Lower lobe of right lung (tissue), 2 donors: ENCODE data around the gene TREML2. TPM values are rescaled to one million over a fixed set of nuclear protein-coding genes. Genes with fewer than 3 reads are reported as not detected.

Experiments used
- ATAC-seq, 2 donors: fragments of 200-7000 bp; cut with Tn5 transposase; one replicate each; pipeline ENCODE4 v1.9.1; 2020 to 2022; ENCODE audit warnings: mild to moderate bottlenecking in 2 of 2, moderate library complexity in 2 of 2
- DNase-seq: peaks from one replicate; pipeline ENCODE4 v3.0.0-alpha.2; 2020
- H3K27ac ChIP-seq: fragments of 200-600 bp; one replicate; pipeline ENCODE4 v1.8.0; 2022
- H3K27me3 ChIP-seq: fragments of 200-600 bp; one replicate; pipeline ENCODE4 v1.8.0; 2022; ENCODE audit warnings: low read depth
- H3K36me3 ChIP-seq: fragments of 200-600 bp; one replicate; pipeline ENCODE4 v1.8.0; 2022; ENCODE audit warnings: mild to moderate bottlenecking
- H3K4me1 ChIP-seq: fragments of 200-600 bp; one replicate; pipeline ENCODE4 v1.8.0; 2022
- H3K4me3 ChIP-seq: fragments of 200-600 bp; one replicate; pipeline ENCODE4 v1.8.0; 2022; ENCODE audit warnings: mild to moderate bottlenecking
- H3K9me3 ChIP-seq: fragments of 200-600 bp; one replicate; pipeline ENCODE4 v1.8.0; 2022
- intact Hi-C: fragments of 100-400 bp; cut with DNase I; formaldehyde crosslinking; loops from one replicate; pipeline ENCODE4 v1.11.0; 2022
- total RNA-seq: library from RNA; stranded (reverse); fragmentation: NEBNext Ultra II Directional; extraction: Animal tissue kit (Norgen Biotek cat#: 25700); gene quantifications from one replicate; pipeline ENCODE4 v1.2.1, GENCODE V29; 2021
- TF ChIP-seq, protein P1 (sequence below): fragments of 200-600 bp; IDR thresholded peaks from one replicate; pipeline ENCODE4 v1.8.0; 2022; ENCODE audit warnings: antibody characterized with exemption, mild to moderate bottlenecking
- donor health status: DM: no; HTN: yes; CAD: no; lungs with severe emphysema.

TREML2 gene
- total RNA-seq, 1 donor from 2014 or later: 1.4 TPM

DNA sequence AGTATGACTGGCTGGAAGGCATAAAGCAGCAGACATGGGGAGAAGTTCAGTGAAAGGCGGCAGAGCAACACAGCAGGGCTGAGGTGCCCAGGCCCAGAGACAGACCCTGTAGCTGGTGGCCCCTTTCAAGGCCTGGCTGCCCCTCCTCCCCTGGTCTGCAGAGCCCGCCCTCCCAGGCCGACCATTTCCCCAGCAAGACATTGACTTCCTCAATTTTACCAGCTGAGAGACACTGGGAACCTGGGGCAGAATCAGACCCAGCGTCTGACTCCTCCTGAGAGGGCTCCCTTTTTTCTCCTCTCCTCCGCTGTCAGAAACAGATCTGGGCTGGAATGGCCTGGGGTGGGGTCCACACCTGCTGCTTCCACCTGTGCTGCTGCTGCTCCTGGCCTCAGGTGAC, 27.1 kb upstream of the TREML2 start, which contains the start of gene TREML4:
Gene TREML4, plus strand, starts transcription at position 254 of the 400 bp plus-strand sequence. Its CDS starts 79 bp downstream, at position 333.
- intact Hi-C loops: no loop called here
- Histone ChIP-seq H3K27me3 (peaks cover 6% of the 10 kb centered on the region), H3K36me3 (no peaks in the 10 kb centered on the region), H3K4me3 (no peak within 1 kb of the TSS), H3K27ac (no peak within 1 kb of the TSS), H3K4me1 (no peaks in the 10 kb centered on the region), H3K9me3 (no peaks in the 10 kb centered on the region)
- TF ChIP-seq, protein P1, sequence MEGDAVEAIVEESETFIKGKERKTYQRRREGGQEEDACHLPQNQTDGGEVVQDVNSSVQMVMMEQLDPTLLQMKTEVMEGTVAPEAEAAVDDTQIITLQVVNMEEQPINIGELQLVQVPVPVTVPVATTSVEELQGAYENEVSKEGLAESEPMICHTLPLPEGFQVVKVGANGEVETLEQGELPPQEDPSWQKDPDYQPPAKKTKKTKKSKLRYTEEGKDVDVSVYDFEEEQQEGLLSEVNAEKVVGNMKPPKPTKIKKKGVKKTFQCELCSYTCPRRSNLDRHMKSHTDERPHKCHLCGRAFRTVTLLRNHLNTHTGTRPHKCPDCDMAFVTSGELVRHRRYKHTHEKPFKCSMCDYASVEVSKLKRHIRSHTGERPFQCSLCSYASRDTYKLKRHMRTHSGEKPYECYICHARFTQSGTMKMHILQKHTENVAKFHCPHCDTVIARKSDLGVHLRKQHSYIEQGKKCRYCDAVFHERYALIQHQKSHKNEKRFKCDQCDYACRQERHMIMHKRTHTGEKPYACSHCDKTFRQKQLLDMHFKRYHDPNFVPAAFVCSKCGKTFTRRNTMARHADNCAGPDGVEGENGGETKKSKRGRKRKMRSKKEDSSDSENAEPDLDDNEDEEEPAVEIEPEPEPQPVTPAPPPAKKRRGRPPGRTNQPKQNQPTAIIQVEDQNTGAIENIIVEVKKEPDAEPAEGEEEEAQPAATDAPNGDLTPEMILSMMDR: no peak
- no peak for DNase-seq
- no peak for ATAC-seq

DNA sequence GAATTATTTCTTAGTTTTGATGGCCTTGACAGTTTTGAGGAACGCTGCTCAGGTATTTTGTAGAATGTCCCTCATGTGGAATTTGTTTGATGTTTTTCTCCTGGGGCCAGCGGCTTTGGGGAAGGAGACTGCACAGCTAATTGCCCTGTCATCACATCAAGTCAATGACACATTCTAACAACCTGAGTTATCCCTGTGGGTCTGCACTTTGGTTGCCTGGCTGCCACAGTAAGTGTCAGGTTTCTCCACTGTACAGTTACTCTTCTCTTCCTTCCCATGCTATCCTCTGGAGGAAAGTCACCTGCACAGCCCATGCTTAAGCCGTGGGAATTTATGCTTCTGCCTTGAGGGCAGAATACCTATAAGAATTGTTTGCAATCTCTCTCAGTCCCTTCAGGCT, 25.8 kb upstream of the TREML2 start:
- Histone ChIP-seq H3K27me3 (peaks cover 6% of the 10 kb centered on the region), H3K4me3 (no peak overlapping the region), H3K9me3 (no peaks in the 10 kb centered on the region), H3K4me1 (no peaks in the 10 kb centered on the region), H3K36me3 (no peaks in the 10 kb centered on the region), H3K27ac (no peak overlapping the region)
- DNase-seq (no peak), ATAC-seq (no peak)
- intact Hi-C loops: no loop called here
- TF ChIP-seq, protein P1: no peak

DNA sequence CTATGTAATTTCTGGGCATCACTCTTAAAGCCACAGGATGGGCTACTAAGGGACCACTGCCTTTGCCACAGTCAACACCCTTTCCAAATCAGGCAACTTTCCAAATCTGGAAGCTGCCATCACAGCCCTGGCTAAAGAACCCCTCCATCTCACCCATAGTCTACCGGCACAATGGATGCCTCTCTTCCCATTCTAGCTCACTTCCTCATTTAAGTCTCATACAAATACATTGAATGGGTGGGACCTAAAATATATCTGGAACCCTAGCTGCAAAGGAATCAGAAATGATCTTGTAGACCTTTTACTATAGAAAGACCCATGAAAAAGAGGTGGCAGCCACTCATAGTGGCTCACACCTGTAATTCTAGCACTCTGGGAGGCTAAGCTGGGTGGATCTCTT, 23.9 kb upstream of the TREML2 start:
- intact Hi-C loops: no loop called here
- ATAC-seq (no peak), DNase-seq (no peak)
- H3K4me1 ChIP-seq: no peaks in the 10 kb centered on the region
- H3K36me3 ChIP-seq: no peaks in the 10 kb centered on the region
- H3K9me3 ChIP-seq: peaks cover 2% of the 10 kb centered on the region
- no peak overlapping the region for H3K27ac ChIP-seq
- no peak overlapping the region for H3K4me3 ChIP-seq
- H3K27me3 ChIP-seq: peaks cover 6% of the 10 kb centered on the region
- TF ChIP-seq, protein P1: no peak

DNA sequence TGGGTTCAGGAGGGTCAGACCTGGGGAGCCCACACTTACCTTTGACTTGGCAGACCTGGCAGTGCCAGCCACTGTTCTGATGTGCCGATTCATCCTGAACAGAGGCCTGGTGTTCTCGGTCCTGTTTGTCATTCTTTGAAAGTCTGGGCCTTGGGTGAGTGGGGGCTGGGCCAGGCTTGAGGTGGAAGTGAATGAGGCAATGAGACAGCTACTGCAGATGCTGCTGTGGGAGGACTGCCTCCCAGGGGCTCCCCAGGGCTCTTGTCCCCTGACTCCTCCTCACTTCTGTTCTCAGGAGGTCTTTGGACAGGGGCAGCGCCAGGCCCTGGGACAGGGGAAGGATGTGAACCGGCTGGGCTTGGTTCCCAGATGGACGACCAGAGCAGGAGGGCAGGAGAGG, 21.6 kb upstream of the TREML2 start:
- TF ChIP-seq, protein P1: no peak
- no peak for ATAC-seq
- H3K27ac ChIP-seq: no peak overlapping the region
- no peaks in the 10 kb centered on the region for H3K36me3 ChIP-seq
- no peak for DNase-seq
- peaks cover 3% of the 10 kb centered on the region for H3K9me3 ChIP-seq
- H3K4me3 ChIP-seq: no peak overlapping the region
- peaks cover under 1% of the 10 kb centered on the region for H3K27me3 ChIP-seq
- intact Hi-C loops: no loop called here
- no peaks in the 10 kb centered on the region for H3K4me1 ChIP-seq

DNA sequence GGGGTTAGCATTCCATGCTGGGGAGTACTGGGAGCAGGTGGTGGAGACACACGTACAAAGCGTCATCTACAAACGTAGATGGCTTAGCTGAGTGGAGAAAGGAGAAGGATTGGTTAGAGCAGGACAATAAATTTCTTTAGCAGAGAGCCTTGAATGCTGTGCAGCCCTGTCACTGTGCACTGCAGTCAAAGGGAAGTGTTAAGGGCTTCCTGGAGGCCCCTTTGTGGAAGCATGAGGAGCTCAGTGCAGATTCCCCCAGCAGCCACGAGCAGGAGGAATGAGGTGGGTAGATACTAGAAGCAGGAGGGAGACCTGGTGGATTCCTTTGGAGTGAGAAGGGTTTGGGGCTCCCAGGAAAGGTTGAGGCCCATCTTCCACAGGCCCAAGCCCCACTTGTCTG, 21.1 kb upstream of the TREML2 start:
- Histone ChIP-seq H3K9me3 (peaks cover 3% of the 10 kb centered on the region), H3K27ac (no peak overlapping the region), H3K27me3 (no peaks in the 10 kb centered on the region), H3K36me3 (no peaks in the 10 kb centered on the region), H3K4me1 (no peaks in the 10 kb centered on the region), H3K4me3 (no peak overlapping the region)
- ATAC-seq (no peak), DNase-seq (no peak)
- TF ChIP-seq, protein P1: no peak
- intact Hi-C loops: no loop called here

DNA sequence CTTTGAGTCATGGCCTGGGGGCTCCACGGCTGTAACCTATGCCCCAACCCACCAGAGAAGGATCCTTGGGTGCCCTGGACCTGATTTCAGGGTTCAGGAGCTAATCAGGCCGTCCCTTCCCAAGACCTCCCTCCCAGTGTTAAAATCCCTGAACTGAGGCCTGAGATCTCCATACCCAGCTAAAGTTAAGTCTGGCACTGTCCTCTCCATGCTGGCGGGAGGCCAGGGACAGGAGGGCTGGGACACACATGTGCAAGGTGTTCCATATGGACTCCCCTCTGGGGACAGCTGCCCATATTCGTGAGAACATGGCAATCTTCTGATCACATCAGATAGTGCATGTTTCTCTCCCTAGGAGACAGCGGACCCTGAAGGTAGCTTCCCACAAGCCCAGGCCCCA, 15.7 kb upstream of the TREML2 start:
- Histone ChIP-seq H3K27me3 (no peaks in the 10 kb centered on the region), H3K36me3 (no peaks in the 10 kb centered on the region), H3K27ac (no peak overlapping the region), H3K4me3 (no peak overlapping the region), H3K4me1 (no peaks in the 10 kb centered on the region), H3K9me3 (peaks cover 3% of the 10 kb centered on the region)
- intact Hi-C loops: no loop called here
- ATAC-seq (no peak), DNase-seq (no peak)
- TF ChIP-seq, protein P1: no peak
